NCI-H2227 (cell line): ENCODE data around the gene VPS25.
"Not testable (repeated sequence)": the region's sequence is repeated elsewhere in the genome, so short reads cannot be mapped to it uniquely, and the experiment has no call there.

Experiments
- DNase-seq: peaks from one replicate; lab custom pipeline; 2025; ENCODE audit not compliant: unreplicated experiment; lab: John Stamatoyannopoulos, UW

Gene VPS25

DNA sequence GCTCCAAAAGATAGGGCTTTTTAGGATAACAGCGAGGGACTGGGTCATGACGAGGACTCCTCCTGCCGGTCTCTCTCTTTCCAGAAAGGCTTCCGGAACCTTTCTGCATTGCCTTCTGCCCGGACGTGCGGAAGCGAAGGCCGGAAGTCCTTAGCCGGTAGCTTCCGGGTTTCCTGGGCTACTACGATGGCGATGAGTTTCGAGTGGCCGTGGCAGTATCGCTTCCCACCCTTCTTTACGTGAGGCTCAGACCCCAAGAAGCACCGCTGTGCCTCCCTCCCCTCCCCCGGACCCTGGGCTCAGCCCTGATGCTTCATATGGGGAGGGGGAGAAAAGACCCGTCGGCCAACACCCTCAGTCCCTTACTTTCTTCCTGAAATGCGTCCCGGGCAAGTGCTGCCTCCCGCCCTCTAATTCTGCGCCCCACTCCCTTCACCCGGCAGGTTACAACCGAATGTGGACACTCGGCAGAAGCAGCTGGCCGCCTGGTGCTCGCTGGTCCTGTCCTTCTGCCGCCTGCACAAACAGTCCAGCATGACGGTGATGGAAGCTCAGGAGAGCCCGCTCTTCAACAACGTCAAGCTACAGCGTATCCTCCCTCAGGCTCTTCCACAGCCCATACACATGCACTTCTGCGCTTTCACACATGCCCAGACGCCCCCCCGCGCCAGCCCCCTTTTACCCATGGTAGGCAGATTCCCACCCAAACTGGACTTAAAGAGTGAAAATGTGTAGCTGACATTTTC is at the start of gene VPS25:
Gene VPS25, plus strand, starts transcription at position 160 of the 746 bp plus-strand sequence. Its CDS starts 27 bp downstream, at position 187.
- DNase-seq: peak; percentile 91

GRCh38 chr17:42723636-42724035 is 49.6 kb upstream of the VPS25 start:
- no peak for DNase-seq

- DNase-seq: no peak
Observed at GRCh38 chr17:42725143-42725542, 48.1 kb upstream of the VPS25 start.

DNA sequence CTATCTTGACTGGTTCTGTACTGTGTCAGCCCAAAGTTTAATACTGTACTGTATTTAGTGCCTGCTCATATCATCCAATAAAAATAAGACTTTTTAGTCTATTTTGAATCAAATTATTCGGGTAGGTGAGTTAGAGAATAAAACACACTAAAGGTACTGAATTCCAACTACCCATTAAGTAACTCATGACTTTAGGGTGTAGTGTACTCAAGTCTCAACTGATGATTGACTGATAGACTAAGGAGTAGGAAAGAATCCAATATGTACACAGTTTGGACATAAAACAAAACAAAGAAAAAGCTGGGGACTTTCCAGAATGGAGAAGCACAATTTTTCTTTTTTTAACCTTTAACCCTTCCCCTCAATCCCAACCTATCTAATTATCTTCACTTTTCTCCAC is 32.5 kb upstream of the VPS25 start:
- DNase-seq: no peak

GRCh38 chr17:42742916-42743315 is 30.3 kb upstream of the VPS25 start:
- not testable (repeated sequence) for DNase-seq

GRCh38 chr17:42743595-42744282 is 29.5 kb upstream of the VPS25 start:
- peak; percentile 35 for DNase-seq

DNA sequence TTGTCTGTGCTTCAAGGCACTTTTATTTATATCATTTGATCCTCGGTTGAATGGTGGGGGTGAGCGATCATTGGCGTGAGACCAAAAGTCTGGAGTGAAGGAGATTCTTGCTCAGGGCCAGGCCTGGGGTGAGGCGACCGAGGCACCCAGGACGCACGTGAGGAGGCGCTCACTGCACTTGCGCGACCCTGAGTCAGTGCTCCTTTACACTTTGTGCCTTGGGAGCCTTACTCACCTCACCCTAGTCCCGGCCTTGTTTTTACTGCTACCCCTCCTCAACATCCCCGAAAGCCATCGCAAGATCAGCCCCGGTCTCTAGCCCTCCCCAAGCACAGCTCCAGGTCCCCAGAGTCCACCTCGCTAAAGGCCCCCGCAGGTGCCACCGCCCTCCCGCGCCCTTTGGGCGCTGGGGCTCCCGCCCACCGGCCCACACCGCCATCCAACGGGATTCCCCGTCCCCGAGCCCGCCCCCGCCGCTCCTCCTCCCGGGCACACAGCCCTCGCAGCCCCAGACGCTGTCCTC is 28.9 kb upstream of the VPS25 start:
- DNase-seq: peak; percentile 88

DNA sequence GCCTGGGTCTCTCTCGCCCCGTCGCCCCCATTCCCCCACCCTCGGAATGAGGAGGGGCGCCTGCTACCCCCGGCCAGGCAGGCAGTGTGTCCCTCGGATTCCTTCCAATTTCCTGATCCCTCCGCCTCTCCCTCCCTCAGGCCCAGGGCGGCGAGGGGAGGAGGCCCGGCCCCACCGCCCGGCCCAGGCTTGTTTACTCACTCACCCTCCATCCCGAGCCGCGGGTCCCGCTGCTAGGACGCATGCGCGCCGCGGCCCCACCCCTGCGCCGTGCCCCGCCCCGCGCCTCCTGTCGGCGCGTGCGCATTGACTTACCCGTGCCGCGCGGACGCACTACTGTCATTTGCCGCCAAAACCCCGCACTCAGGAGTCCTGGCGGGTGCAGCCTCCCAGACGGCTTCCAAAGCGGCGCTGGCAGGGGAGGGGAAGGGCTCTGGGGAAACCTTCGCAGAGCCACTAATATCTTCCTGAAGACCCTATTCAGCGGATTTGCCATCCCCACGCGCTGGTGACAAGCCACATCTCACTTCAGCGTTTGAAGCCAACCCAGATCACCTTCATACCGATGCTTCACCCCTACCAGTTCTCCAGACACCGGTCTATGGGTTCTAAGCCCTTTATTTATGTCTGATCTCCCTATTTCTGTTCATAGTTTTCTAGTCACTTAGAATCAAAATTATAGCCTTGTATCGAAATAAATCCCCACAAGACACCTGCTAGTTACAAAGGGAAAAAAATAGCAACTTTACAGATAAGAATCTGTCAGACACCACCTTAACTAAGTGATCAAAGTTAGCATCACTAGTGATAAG is 28.2 kb upstream of the VPS25 start, which contains the start of gene EZH1:
Gene EZH1, minus strand, starts transcription at position 235 of the 812 bp plus-strand sequence. CDS start 16,099 bp downstream, outside the sequence.
- peak; percentile 97 for DNase-seq

- DNase-seq: no peak
Observed at GRCh38 chr17:42748202-42748907, 24.9 kb upstream of the VPS25 start.

DNA sequence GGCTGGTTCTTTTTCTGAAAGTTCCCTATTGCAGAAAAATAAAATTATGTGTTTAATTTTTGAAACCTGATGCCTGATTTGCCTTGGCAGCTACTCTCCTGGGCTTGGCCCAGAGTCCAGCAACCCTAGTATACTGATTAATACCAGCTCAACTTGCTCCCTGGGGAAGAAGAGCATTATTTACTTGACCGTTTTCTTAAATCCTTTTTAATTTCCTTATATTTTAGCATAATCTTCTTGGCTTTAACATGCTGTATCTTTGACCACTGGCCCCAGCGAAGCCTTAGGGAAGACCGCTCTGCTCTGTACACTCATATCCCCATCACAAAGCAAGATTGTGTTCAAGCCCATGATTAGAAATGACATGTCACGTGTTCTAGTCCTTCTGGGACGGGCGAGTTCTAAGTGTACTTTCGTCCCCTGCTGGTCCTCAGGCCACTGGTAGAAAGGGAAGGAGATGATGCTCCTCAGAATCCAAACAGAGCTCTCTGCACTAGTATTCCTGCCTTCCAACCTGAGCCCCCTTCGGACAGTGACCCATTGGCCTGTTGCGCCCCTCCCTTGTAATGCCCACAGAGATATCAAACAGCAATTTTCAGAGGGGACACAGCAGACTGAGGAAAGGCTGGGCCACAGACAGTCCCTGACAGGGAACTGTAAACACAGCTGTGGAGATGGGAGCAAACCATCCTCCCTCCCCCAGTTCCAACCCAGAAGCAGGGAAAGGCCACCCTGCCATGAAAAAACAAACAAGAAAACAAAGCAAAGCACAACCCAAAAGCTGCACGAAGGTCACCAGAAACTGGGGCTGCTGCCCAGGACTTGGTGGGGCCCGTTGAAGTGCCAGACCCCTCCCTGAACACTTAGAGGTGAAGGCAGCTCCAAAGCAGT is 24.1 kb upstream of the VPS25 start:
- DNase-seq: no peak

DNA sequence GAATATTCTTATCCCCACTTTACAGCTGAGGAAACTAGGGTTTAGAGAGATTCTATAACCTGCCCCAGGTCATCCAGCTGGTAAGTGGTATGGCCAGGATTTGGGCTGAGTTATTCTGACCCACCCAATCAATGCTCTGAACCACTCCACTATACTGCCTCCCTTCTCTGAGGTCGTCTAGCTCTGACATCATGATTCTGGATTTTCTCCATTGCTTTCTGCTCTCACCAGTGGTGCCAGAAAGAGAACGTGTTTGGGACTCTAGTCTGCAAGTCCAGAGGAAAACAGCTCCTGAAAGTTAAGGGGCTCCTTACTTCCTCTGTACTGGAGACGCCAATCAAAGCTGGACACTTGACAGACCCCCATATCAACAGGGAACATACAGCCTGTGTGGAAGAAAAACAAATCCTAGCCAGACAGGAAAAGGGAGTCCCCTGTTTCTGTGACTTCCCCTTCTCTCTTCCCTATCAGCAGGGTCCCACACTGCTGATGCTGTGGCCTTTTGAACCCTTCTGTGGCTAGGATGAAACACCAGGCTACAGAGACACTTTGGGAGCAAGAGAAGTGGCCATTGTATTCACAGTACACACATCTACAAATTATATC is 22.4 kb upstream of the VPS25 start:
- no peak for DNase-seq

DNA sequence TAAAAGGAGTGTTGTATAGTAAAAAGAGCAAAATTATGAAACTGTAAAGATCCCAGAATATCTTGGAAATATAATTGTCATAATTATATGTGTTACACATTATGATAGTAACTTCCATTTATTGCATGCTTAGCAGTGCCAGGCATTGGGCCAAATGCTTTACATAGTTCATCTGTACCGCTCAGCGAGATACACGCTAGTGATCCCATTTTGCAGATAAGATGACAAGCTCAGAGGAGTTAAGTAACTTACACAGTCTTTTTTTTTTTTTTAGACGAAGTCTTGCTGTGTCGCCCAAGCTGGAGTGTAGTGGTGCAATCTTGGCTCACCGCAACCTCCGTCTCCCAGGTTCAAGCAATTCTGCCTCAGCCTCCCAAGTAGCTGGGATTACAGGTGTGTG is 21.6 kb upstream of the VPS25 start:
- DNase-seq: no peak

DNA sequence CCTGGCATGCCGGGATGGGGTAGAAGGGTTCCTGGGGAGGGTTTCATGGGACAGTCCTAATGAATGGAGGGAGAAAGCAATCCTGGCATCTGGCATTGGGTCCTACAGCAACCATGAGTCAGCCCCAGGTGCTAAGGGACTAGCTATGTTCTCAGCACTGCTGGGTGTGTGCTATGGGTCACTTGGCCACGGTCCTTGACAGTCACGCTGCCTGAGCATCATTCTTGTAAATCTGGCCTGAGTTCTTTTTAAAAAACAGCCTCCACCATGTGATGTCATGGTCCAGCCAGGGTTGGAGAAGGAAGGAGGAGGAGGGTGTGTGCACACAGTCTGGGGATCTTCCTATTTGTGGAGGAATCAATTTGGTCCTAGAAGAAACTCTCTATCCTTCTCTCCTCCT is 18.5 kb upstream of the VPS25 start:
- no peak for DNase-seq

DNA sequence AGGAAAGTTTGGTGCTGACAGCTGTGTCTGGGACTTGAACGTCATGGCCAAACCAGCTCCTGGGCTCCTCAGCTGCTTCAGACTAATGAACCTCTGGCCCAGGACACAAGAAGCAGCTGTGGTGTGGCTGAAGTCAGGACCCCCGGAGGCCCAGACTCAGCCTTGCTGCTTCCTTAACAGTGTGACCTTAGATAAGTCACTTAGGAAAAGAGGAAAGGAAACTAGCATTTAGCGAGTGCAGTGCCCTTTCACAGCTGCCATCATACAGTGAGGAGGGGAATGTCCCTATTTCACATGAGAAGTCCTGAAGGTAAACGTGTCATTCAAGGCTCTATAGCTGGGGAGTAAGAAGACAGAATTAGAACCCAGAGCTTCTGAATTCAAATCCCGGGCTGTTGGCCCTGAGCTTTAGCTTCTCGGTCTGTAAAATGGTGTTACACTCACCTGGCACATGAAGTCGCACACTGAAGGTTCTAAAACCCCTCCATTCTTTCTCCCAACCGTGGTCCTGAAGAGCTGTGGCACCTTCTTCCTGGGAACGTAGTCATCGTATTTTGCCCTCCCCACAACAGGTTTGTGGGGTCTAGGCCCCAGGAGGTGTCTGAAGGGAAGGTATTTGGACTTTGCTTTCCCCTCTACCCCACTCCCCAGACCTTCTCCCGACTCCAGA is 13.1 kb upstream of the VPS25 start:
- no peak for DNase-seq

DNA sequence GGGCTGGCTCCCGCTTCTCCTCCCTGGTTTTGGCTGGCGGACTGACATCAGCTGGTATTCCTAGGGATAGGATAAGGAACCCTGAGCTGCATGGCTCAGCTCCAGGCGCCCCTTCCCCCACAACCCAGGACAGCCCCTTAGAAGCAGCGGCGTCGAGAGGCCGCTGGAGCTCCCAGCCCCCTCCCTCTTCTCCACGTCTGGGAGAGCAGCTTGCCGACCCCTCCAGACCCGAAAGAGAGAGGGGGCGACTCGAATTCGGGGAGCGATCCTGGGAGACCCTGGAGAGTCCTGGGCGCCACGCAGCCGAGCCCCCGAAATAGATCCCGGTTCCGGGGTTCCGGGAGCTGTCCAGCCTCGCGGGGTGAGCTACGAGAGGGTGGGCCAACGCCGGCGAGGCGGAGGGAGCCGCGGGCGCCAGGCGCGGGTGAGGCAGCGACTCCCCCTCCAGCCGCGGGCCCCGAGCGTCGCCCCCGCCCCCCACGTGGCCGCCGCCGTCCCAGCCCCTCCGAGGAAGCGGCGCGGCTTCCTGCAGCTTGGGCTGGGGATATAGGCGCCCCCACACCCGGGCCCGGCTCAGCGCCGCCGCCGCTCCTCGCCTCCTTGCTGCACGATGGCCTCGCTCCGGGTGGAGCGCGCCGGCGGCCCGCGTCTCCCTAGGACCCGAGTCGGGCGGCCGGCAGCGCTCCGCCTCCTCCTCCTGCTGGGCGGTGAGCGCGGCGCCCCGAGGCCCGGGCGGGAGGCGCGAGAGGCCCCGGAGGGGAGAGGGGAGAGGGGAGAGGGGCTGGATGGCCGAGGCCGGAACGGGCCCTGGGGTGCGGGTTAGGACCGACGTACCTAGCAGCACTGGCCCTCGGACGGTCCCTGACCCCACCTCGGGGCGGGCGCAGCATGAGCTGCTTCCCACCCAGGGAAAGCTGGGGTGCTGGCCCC is 12.3 kb upstream of the VPS25 start, which contains the start of gene RAMP2:
Gene RAMP2, plus strand, starts transcription at position 576 of the 930 bp plus-strand sequence. Its CDS starts 35 bp downstream, at position 611.
- peak; percentile 83 for DNase-seq

DNA sequence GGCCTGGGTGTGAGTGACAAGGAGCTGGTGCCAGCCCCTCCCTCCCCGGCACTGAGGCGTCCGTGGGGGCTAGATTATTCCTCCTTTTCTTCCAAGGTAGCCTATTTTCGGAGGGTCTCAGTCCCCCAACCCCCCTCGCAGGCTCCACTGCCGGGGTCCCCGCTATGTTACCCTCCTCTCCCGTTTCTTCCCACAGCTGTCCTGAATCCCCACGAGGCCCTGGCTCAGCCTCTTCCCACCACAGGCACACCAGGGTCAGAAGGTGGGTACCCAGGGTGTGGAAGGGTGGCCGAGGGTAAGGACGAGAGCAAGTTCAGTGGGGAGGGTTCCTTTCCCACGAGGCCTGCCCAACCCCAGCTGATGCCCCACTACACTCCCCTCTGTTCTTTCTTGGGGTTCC is 11.6 kb upstream of the VPS25 start:
- DNase-seq: no peak

- no peak for DNase-seq
Observed at GRCh38 chr17:42766124-42766523, 7.1 kb upstream of the VPS25 start.

DNA sequence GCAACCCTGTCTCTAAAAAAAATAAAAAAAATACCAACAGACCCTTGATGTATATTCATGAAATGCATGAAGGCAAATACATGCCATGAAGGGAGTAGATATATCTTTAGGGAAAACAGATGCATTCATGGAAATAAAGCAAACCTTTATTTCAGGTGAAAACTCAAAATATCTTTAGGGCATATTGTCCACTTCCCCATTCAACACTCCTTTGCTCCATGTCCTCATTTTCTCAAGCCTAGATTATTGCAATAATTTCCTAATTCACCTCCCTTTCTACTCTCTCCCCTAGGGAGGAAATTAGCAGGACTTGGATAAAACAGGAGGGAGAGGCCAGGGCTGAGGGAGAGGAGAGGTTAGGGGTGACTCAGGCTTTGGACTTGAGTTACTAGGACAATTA is 5.7 kb upstream of the VPS25 start:
- no peak for DNase-seq
